Keratinocyte (primary cell): ENCODE measurements around the gene LRRC51. TPM values are rescaled to one million over a fixed set of nuclear protein-coding genes. Genes with fewer than 3 reads are reported as not detected.

Source experiments
- DNase-seq: peaks from one replicate; pipeline ENCODE4 v3.0.0-alpha.2; 2011; ENCODE audit warnings: low read depth, missing footprints, low spot score
- FAIRE-seq: peaks from 2 replicates; lab custom pipeline; 2011; peaks lifted over from hg19 to GRCh38; lab: Jason Lieb, UNC
- H2AFZ ChIP-seq: 2 replicates; pipeline ENCODE4 v1.6.0; 2012; ENCODE audit warnings: low read length, control low read depth, inconsistent platforms; ENCODE audit not compliant: control insufficient read depth
- H3K27ac ChIP-seq: 2 replicates; pipeline ENCODE4 v1.5.1; 2011; ENCODE audit warnings: low read length; ENCODE audit not compliant: control insufficient read depth, insufficient read depth
- H3K27me3 ChIP-seq: 3 replicates; pipeline ENCODE4 v1.6.0; 2011; ENCODE audit warnings: low read length; ENCODE audit not compliant: control insufficient read depth, insufficient read depth; ENCODE audit errors: extremely low read depth
- H3K36me3 ChIP-seq, 2 experiments: 2 replicates in 1 of 2; 3 replicates in 1 of 2; pipeline ENCODE4 v1.5.1; 2011; ENCODE audit warnings: low read length in 2 of 2, mild to moderate bottlenecking in 1 of 2; ENCODE audit not compliant: control insufficient read depth in 2 of 2, insufficient read depth in 2 of 2; ENCODE audit errors: extremely low read depth in 1 of 2
- H3K4me1 ChIP-seq: 3 replicates; pipeline ENCODE4 v1.5.1; 2011; ENCODE audit warnings: low read length; ENCODE audit not compliant: control insufficient read depth, insufficient read depth; ENCODE audit errors: extremely low read depth
- H3K4me2 ChIP-seq: 3 replicates; pipeline ENCODE4 v1.6.0; 2011; ENCODE audit warnings: low read depth, low read length; ENCODE audit not compliant: control insufficient read depth, insufficient read depth; ENCODE audit errors: extremely low read depth
- H3K4me3 ChIP-seq, 3 experiments: fragments of 200-600 bp in 1 of 3; sonication (generic) in 1 of 3; 2 replicates in 2 of 3; 3 replicates in 1 of 3; pipeline ENCODE4 v1.5.1; 2011 to 2016; ENCODE audit warnings: low read length in 3 of 3, mild to moderate bottlenecking in 3 of 3, control low read depth in 2 of 3, inconsistent platforms in 1 of 3, low read depth in 1 of 3, mixed read lengths in 1 of 3, mixed run types in 1 of 3, moderate library complexity in 1 of 3; ENCODE audit not compliant: control insufficient read depth in 2 of 3, insufficient read depth in 2 of 3; ENCODE audit errors: extremely low read depth in 1 of 3
- H3K79me2 ChIP-seq: 2 replicates; pipeline ENCODE4 v1.6.0; 2012; ENCODE audit warnings: low read length; ENCODE audit not compliant: control insufficient read depth, insufficient read depth
- H3K9ac ChIP-seq: 3 replicates; pipeline ENCODE4 v1.6.0; 2011; ENCODE audit warnings: low read length; ENCODE audit not compliant: control insufficient read depth, insufficient read depth; ENCODE audit errors: extremely low read depth
- H3K9me1 ChIP-seq: 3 replicates; pipeline ENCODE4 v1.6.0; 2011; ENCODE audit warnings: low read length; ENCODE audit not compliant: control insufficient read depth, insufficient read depth; ENCODE audit errors: extremely low read depth
- H3K9me3 ChIP-seq: 2 replicates; pipeline ENCODE4 v1.5.1; 2012; ENCODE audit warnings: low read depth, low read length; ENCODE audit not compliant: control insufficient read depth
- H4K20me1 ChIP-seq: 3 replicates; pipeline ENCODE4 v1.6.0; 2011; ENCODE audit warnings: low read length; ENCODE audit not compliant: control insufficient read depth, insufficient read depth; ENCODE audit errors: extremely low read depth
- EZH2 ChIP-seq: IDR thresholded peaks from one replicate; pipeline ENCODE4 v1.6.1; 2012; ENCODE audit warnings: inconsistent platforms, mild to moderate bottlenecking, low read length, moderate library complexity
- dilution Hi-C: fragments of 300-500 bp; cut with MboI; formaldehyde crosslinking; loops from one replicate; pipeline ENCODE4 v1.7.0; 2020; ENCODE audit warnings: low sequenced_read_pairs; ENCODE audit not compliant: extremely low pct_ligation_motif_present
- polyA plus RNA-seq, 5 experiments: library from polyadenylated mRNA; depleted of rRNA in 3 of 5; stranded (reverse) in 3 of 5; stranded (forward) in 1 of 5; unstranded in 1 of 5; fragments of >200 nt; gene quantifications; 1 replicate in 1 of 5; 2 replicates in 3 of 5; 3 replicates in 1 of 5; pipeline versions ENCODE4 v1.2.1 to v1.2.3, GENCODE V29; 2011 to 2012; ENCODE audit warnings: missing spikeins in 2 of 5, low read depth in 1 of 5, low replicate concordance in 1 of 5
- TF ChIP-seq, protein P1 (sequence below), 3 experiments: IDR thresholded peaks in 1 of 3; conservative IDR thresholded peaks in 1 of 3; optimal IDR thresholded peaks in 1 of 3; 2 replicates in 2 of 3; 3 replicates in 1 of 3; pipeline versions ENCODE3 to v1.5.1; 2011; ENCODE audit warnings: low read length in 3 of 3, mild to moderate bottlenecking in 3 of 3, moderate library complexity in 2 of 3, control low read depth in 1 of 3, inconsistent platforms in 1 of 3; ENCODE audit not compliant: insufficient read depth in 2 of 3; ENCODE audit errors: extremely low read depth in 1 of 3

LRRC51 gene
- polyA plus RNA-seq, 1 donor (not counting 4 experiments of a cell fraction or from before 2014, with no cell fraction given), result 5.2 TPM

DNA sequence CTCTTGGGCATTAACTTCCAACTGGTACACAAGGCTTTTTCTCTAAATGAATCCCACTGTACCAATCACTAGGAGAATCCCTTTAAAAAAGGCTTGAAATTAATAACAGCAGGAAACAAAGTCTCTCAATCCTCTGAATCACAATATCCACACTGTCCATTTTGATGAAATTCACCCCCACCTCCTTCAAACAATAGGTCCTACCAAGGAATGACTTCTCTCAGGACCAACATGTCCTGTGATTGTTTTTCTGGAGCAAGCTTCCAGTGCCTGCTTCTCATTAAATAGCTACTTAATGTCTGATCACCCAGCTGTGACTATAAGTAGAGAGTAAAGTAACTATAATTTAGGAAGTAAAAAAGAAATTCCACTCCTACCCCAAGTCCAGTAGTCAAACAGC lies 13.4 kb upstream of the LRRC51 start:
- Histone ChIP-seq H2AFZ (no peak overlapping the region), H3K36me3 (peaks cover 2 to 8% of the 10 kb centered on the region in 2 experiments), H3K27me3 (no peaks in the 10 kb centered on the region), H3K9me1 (no peaks in the 10 kb centered on the region), H3K79me2 (peaks cover 61% of the 10 kb centered on the region), H3K9ac (no peak overlapping the region), H3K9me3 (no peaks in the 10 kb centered on the region), H3K4me3 (no peak overlapping the region), H4K20me1 (no peaks in the 10 kb centered on the region), H3K27ac (no peak overlapping the region), H3K4me2 (no peak overlapping the region), H3K4me1 (peaks cover 31% of the 10 kb centered on the region)
- dilution Hi-C loops, result no loop called here
- FAIRE-seq, result no peak
- no peak for DNase-seq
- TF ChIP-seq, protein P1, sequence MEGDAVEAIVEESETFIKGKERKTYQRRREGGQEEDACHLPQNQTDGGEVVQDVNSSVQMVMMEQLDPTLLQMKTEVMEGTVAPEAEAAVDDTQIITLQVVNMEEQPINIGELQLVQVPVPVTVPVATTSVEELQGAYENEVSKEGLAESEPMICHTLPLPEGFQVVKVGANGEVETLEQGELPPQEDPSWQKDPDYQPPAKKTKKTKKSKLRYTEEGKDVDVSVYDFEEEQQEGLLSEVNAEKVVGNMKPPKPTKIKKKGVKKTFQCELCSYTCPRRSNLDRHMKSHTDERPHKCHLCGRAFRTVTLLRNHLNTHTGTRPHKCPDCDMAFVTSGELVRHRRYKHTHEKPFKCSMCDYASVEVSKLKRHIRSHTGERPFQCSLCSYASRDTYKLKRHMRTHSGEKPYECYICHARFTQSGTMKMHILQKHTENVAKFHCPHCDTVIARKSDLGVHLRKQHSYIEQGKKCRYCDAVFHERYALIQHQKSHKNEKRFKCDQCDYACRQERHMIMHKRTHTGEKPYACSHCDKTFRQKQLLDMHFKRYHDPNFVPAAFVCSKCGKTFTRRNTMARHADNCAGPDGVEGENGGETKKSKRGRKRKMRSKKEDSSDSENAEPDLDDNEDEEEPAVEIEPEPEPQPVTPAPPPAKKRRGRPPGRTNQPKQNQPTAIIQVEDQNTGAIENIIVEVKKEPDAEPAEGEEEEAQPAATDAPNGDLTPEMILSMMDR (optimal IDR thresholded peaks at IDR 0.05 in 1 of 3, IDR thresholded peaks at IDR 0.05 in 1 of 3, conservative IDR thresholded peaks at IDR 0.05 in 1 of 3; ENCODE audit: extremely low read depth in 1 of 3, insufficient read depth in 2 of 3, low read length in 3 of 3), result no peak
- TF ChIP-seq EZH2, result no peak

DNA sequence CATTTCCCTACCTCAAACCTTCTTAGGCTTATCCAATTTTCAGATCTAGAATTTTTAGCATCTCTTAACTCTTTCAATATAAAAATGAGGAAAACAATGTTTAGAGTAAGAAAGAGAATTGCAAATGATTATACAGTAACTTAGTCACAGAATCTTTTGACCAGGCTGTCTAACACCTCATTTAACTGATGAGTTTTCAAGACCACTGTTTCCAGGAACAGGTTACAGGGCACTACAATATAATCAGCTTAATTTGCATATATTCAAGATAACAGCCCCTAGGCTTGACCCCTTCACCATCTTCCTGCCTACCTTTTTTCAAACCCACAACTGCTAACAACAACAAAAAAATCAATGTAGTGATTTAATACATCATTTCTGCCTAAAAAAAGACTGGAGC lies 13.0 kb upstream of the LRRC51 start:
- FAIRE-seq (no peak), DNase-seq (no peak)
- no peak overlapping the region for H3K4me2 ChIP-seq
- dilution Hi-C loops, result no loop called here
- H2AFZ ChIP-seq, result no peak overlapping the region
- no peak overlapping the region for H3K4me3 ChIP-seq
- H3K36me3 ChIP-seq, result peaks cover 2 to 8% of the 10 kb centered on the region in 2 experiments
- H3K27ac ChIP-seq, result no peak overlapping the region
- H3K4me1 ChIP-seq, result peaks cover 35% of the 10 kb centered on the region
- no peak overlapping the region for H3K9ac ChIP-seq
- no peaks in the 10 kb centered on the region for H3K9me3 ChIP-seq
- H3K27me3 ChIP-seq, result no peaks in the 10 kb centered on the region
- H3K79me2 ChIP-seq, result peaks cover 64% of the 10 kb centered on the region
- no peaks in the 10 kb centered on the region for H4K20me1 ChIP-seq
- TF ChIP-seq, protein P1 (optimal IDR thresholded peaks at IDR 0.05 in 1 of 3, IDR thresholded peaks at IDR 0.05 in 1 of 3, conservative IDR thresholded peaks at IDR 0.05 in 1 of 3; ENCODE audit: extremely low read depth in 1 of 3, insufficient read depth in 2 of 3, low read length in 3 of 3), result no peak
- no peak for TF ChIP-seq EZH2
- no peaks in the 10 kb centered on the region for H3K9me1 ChIP-seq
